Hepatocyte (in vitro differentiated cells): ENCODE measurements around the gene TLCD2. TPM values are rescaled to one million over a fixed set of nuclear protein-coding genes. Genes with fewer than 3 reads are reported as not detected.
"Not testable (repeated sequence)": the region's sequence is repeated elsewhere in the genome, so short reads cannot be mapped to it uniquely, and the experiment has no call there.

Source experiments
- DNase-seq: peaks from one replicate; pipeline ENCODE4 v3.0.0-alpha.2; 2016; ENCODE audit warnings: low spot score
- H2AFZ ChIP-seq: fragments of 200-600 bp; sonication (generic); 2 replicates; pipeline ENCODE4 v1.6.0; 2016; ENCODE audit warnings: antibody characterized with exemption, mild to moderate bottlenecking
- H3K27ac ChIP-seq: fragments of 200-600 bp; sonication (generic); 2 replicates; pipeline ENCODE4 v1.5.1; 2016; ENCODE audit warnings: mild to moderate bottlenecking
- H3K27me3 ChIP-seq: fragments of 200-600 bp; sonication (generic); 2 replicates; pipeline ENCODE4 v1.6.1; 2016
- H3K36me3 ChIP-seq: fragments of 200-600 bp; sonication (generic); replicated peaks from 2 replicates; pipeline ENCODE4 v1.5.1; 2016; ENCODE audit warnings: low read depth; ENCODE audit not compliant: insufficient read depth
- H3K4me1 ChIP-seq: fragments of 200-600 bp; sonication (generic); 2 replicates; pipeline ENCODE4 v1.5.1; 2016; ENCODE audit warnings: mild to moderate bottlenecking, moderate library complexity; ENCODE audit not compliant: insufficient read depth
- H3K4me2 ChIP-seq: fragments of 200-600 bp; sonication (generic); 2 replicates; pipeline ENCODE4 v1.6.0; 2016
- H3K4me3 ChIP-seq: fragments of 200-600 bp; sonication (generic); 2 replicates; pipeline ENCODE4 v1.5.1; 2016; ENCODE audit warnings: mild to moderate bottlenecking
- H3K79me2 ChIP-seq: fragments of 200-600 bp; sonication (generic); 2 replicates; pipeline ENCODE4 v1.6.0; 2017; ENCODE audit warnings: mild to moderate bottlenecking
- H3K9me2 ChIP-seq: fragments of 200-600 bp; sonication (generic); replicated peaks from 2 replicates; pipeline ENCODE4 v1.6.0; 2017; ENCODE audit warnings: mild to moderate bottlenecking; ENCODE audit not compliant: insufficient read depth
- H3K9me3 ChIP-seq: fragments of 200-600 bp; sonication (generic); 2 replicates; pipeline ENCODE4 v1.5.1; 2016; ENCODE audit warnings: low read depth, mild to moderate bottlenecking
- H4K20me1 ChIP-seq: fragments of 200-600 bp; sonication (generic); 2 replicates; pipeline ENCODE4 v1.6.0; 2016; ENCODE audit warnings: mild to moderate bottlenecking; ENCODE audit not compliant: insufficient read depth, poor library complexity, severe bottlenecking
- EZH2 ChIP-seq: fragments of 200-600 bp; sonication (generic); IDR thresholded peaks from 2 replicates; pipeline ENCODE4 v1.6.1; 2016; ENCODE audit warnings: antibody characterized with exemption, mild to moderate bottlenecking, borderline replicate concordance
- EZH2phosphoT487 ChIP-seq: fragments of 200-600 bp; sonication (generic); IDR thresholded peaks from one replicate; pipeline ENCODE4 v1.6.1; 2018; ENCODE audit warnings: antibody characterized with exemption, mild to moderate bottlenecking, low read depth, moderate library complexity; ENCODE audit not compliant: unreplicated experiment, severe bottlenecking
- WGBS: methylation state at CpG from one replicate; pipeline ENCODE4 v1.1.6; 2016; ENCODE audit warnings: low lambda C conversion rate; ENCODE audit errors: missing lambda C conversion rate; 5-methylcytosine and 5-hydroxymethylcytosine counted together
- polyA plus RNA-seq: library from polyadenylated mRNA; unstranded; fragments of >200 nt; fragmentation: Nextera tagmentation; extraction: Ambion mirVana; gene quantifications from 2 replicates; pipeline ENCODE4 v1.2.1, GENCODE V29; 2016
- total RNA-seq: library from RNA; depleted of rRNA; stranded (reverse); fragments of >200 nt; gene quantifications from 2 replicates; pipeline ENCODE4 v1.2.3, GENCODE V29; 2014
- TF ChIP-seq, protein P1 (sequence below): fragments of 200-600 bp; sonication (generic); IDR thresholded peaks from 2 replicates; pipeline ENCODE4 v1.5.1; 2016; ENCODE audit warnings: antibody characterized with exemption, mild to moderate bottlenecking; ENCODE audit not compliant: poor library complexity

Gene TLCD2
- total and polyA plus RNA-seq, 2 experiments from 2014 or later: 2.0 to 4.5 TPM

DNA sequence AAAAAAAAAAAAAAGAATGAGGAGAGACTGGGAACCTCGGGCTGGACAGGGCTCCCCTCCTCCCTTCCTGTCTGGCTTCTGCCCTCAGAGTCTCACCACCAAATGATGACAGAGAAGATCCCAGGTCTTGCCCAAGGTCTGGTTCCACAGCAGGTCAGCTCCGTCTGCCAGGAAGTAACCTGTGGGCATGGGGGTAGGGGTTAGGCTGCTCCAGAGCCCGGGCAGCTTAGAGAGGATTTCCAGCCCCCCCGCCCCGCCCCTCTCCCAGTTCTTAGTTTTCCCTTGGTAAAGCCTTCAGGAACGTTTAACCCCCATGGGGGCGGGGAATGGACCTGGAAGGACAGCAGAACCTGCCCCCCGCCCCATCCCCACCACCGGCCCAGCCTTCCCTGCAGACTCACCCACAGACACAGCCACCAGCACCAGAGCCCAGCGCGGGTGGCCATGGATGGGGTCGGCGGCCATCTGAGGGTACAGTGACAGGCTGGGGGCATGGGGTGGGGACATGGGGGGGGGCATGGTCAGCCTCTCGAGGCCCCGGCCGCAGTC, 700 bp downstream of the TLCD2 start:
- TF ChIP-seq, protein P1, sequence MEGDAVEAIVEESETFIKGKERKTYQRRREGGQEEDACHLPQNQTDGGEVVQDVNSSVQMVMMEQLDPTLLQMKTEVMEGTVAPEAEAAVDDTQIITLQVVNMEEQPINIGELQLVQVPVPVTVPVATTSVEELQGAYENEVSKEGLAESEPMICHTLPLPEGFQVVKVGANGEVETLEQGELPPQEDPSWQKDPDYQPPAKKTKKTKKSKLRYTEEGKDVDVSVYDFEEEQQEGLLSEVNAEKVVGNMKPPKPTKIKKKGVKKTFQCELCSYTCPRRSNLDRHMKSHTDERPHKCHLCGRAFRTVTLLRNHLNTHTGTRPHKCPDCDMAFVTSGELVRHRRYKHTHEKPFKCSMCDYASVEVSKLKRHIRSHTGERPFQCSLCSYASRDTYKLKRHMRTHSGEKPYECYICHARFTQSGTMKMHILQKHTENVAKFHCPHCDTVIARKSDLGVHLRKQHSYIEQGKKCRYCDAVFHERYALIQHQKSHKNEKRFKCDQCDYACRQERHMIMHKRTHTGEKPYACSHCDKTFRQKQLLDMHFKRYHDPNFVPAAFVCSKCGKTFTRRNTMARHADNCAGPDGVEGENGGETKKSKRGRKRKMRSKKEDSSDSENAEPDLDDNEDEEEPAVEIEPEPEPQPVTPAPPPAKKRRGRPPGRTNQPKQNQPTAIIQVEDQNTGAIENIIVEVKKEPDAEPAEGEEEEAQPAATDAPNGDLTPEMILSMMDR: no peak
- no peak for TF ChIP-seq EZH2phosphoT487
- TF ChIP-seq EZH2: no peak
- H3K4me1 ChIP-seq: peaks cover 26% of the 10 kb centered on the region
- H3K4me2 ChIP-seq: peak overlapping the region; percentile 90
- H4K20me1 ChIP-seq: peaks cover 34% of the 10 kb centered on the region
- H3K9me3 ChIP-seq: no peaks in the 10 kb centered on the region
- no peaks in the 10 kb centered on the region for H3K27me3 ChIP-seq
- DNase-seq: peak; percentile 49
- H3K79me2 ChIP-seq: peaks cover 22% of the 10 kb centered on the region
- 14% methylated on average over 12 of the region's 16 CpGs for WGBS
- peak overlapping the region; percentile 83 for H3K4me3 ChIP-seq
- H3K36me3 ChIP-seq: no peaks in the 10 kb centered on the region
- peak overlapping the region; percentile 65 for H3K27ac ChIP-seq
- peak overlapping the region; percentile 58 for H2AFZ ChIP-seq
- no peaks in the 10 kb centered on the region for H3K9me2 ChIP-seq

DNA sequence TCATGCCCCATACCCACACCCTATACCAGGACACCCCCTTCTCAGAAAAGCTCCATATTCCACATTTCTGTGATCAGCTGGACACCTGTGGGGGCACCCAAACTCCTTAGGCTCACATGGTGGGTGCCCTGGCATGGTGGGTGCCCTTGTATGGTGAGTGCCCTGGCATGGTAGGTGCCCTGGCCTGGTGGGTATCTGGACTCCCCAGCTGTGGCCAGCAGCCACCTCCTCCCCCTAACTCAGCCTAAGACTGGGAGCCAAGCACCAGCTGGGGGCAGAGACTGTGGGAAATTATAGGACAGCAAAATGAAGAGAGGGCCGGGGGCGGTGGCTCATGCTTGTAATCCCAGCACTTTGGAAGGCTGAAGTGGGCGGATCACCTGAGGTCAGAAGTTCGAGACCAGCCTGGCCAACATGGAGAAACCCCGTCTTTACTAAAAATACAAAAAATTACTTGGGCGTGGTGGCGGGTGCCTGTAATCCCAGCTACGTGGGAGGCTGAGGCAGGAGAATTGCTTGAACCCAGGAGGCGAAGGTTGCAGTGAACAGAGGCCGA, 1.3 kb downstream of the TLCD2 start:
- DNase-seq, H3K4me3 ChIP-seq, H3K27me3 ChIP-seq, H2AFZ ChIP-seq, H3K36me3 ChIP-seq, H3K9me2 ChIP-seq, H3K27ac ChIP-seq, H3K9me3 ChIP-seq: not testable (repeated sequence)
- Histone ChIP-seq H4K20me1 (peaks cover 29% of the 10 kb centered on the region), H3K4me2 (peak overlapping the region; percentile 90), H3K79me2 (peaks cover 17% of the 10 kb centered on the region), H3K4me1 (peaks cover 20% of the 10 kb centered on the region)
- 95% methylated on average over 10 of the region's 10 CpGs for WGBS

DNA sequence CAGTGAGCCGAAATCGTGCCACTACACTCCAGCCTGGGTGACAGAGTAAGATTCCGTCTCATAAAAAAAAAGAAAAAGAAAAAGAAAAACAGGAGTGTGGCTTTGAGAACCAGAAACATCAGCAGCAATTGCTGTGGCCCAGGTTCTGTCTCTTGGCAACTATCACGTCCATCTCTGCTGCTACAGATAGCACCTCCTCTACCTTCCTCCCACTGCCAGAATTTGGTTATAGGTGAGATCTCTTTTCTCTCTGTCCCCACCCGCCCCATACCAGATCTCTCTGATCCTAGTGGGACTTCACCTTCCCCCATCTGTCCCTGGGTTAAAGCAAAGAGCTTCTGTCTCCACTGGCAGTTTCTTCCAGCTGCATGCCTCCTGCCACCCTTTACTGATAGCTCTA, 3.1 kb downstream of the TLCD2 start:
- H3K27ac ChIP-seq: no peak overlapping the region
- H3K79me2 ChIP-seq: peaks cover 4% of the 10 kb centered on the region
- WGBS: 93% methylated on average over 5 of the region's 5 CpGs
- no peaks in the 10 kb centered on the region for H3K27me3 ChIP-seq
- no peaks in the 10 kb centered on the region for H3K9me2 ChIP-seq
- no peak overlapping the region for H3K4me3 ChIP-seq
- no peak overlapping the region for H2AFZ ChIP-seq
- H3K4me2 ChIP-seq: no peak overlapping the region
- H3K9me3 ChIP-seq: no peaks in the 10 kb centered on the region
- no peak for DNase-seq
- TF ChIP-seq, protein P1: no peak
- TF ChIP-seq EZH2phosphoT487 (no peak), EZH2 (no peak)
- no peaks in the 10 kb centered on the region for H3K36me3 ChIP-seq
- peaks cover 13% of the 10 kb centered on the region for H4K20me1 ChIP-seq
- H3K4me1 ChIP-seq: peaks cover 12% of the 10 kb centered on the region

DNA sequence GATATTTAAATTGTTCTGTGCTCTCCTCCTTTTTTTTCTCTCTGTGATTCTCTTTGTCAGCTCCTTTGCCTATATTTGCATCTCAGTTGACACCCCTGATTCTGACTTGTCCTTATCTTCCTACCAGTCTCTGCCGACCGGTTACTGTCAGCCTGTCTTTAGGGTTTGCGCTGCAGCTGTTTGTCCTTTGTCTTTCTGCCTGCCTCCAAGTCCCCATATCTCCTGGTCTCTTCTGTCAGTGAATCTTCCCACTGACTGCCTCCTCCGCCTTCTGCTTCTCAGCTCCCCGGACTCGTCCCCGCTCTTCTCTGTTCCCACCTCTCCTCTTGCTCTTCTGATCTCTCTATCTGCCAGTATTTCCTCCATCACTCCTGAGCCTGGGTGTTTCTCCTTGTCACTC, 5.2 kb downstream of the TLCD2 start:
- Histone ChIP-seq H3K27ac (no peak overlapping the region), H3K9me2 (no peaks in the 10 kb centered on the region), H3K9me3 (no peaks in the 10 kb centered on the region), H3K36me3 (no peaks in the 10 kb centered on the region), H3K4me3 (no peak overlapping the region), H2AFZ (no peak overlapping the region), H4K20me1 (no peaks in the 10 kb centered on the region), H3K79me2 (no peaks in the 10 kb centered on the region), H3K4me1 (no peaks in the 10 kb centered on the region), H3K27me3 (no peaks in the 10 kb centered on the region), H3K4me2 (no peak overlapping the region)
- 71% methylated on average over 7 of the region's 7 CpGs for WGBS
- TF ChIP-seq EZH2 (no peak), EZH2phosphoT487 (no peak)
- TF ChIP-seq, protein P1: no peak
- DNase-seq: no peak
